ENCODE measurements around the gene RGL2. TPM values are rescaled to one million over a fixed set of nuclear protein-coding genes. Genes with fewer than 3 reads are reported as not detected.

Gene RGL2
- total and polyA plus RNA-seq, 7 donors, result 5.8 to 48.9 (median 33.2) TPM

DNA sequence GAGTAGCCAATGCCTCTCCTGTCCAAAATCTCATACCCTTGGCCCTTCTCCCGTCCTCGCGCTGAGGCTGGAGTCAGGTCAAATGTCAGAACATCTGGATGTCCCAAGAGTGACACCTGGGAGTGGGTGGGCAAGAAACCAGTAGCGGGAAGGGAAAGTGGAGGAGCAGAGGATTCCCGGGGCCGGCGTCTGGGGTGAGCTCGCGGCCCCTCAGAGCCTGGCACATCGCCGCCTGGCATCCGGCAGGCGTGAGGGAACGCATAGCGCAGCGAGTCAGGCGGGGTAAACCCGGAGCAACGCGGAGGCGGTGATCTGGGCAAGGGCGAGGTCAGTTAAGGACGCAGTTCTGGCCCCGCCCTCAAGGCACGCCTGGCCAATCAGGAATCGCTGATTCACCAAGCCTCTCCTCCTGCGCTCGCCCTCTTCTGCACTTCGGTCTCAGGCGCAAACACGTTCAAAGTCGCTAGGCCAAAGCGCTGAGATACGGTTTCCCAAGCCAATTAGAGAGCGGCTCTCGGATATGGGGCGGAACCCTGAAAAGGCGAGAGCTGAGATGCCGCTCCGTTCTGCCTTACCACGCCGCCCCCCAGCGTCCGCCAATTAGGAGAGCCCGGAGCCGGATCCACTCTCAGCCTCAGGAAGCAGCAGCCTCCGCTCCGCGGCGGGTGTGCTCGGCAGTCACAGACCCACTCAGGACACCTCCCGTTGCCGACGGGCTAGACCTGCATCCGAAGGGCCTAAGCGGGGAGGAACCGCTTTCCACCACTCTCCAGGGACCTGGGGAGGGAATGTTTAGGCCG is 49.6 kb downstream of the RGL2 start:
- TF ChIP-seq POLR2A (IDR thresholded peaks at IDR 0.05) (peak; percentile 88 to 95), POLR2AphosphoS5 (IDR thresholded peaks at IDR 0.05) (peak; percentile 81 to 97 (median 88)), EP300 (IDR thresholded peaks at IDR 0.05) (no peak)
- TF ChIP-seq, protein P1, sequence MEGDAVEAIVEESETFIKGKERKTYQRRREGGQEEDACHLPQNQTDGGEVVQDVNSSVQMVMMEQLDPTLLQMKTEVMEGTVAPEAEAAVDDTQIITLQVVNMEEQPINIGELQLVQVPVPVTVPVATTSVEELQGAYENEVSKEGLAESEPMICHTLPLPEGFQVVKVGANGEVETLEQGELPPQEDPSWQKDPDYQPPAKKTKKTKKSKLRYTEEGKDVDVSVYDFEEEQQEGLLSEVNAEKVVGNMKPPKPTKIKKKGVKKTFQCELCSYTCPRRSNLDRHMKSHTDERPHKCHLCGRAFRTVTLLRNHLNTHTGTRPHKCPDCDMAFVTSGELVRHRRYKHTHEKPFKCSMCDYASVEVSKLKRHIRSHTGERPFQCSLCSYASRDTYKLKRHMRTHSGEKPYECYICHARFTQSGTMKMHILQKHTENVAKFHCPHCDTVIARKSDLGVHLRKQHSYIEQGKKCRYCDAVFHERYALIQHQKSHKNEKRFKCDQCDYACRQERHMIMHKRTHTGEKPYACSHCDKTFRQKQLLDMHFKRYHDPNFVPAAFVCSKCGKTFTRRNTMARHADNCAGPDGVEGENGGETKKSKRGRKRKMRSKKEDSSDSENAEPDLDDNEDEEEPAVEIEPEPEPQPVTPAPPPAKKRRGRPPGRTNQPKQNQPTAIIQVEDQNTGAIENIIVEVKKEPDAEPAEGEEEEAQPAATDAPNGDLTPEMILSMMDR (IDR thresholded peaks at IDR 0.05), result no peak
- intact Hi-C loops (cut with DNase I), result loop anchor here (1.0 to 5.0 kb wide), 6 partner anchors 40 to 357 kb away; partner anchors contain the start of genes RING1, RXRB and SLC39A7
- Histone ChIP-seq H3K27me3 (no peaks in the 10 kb centered on the region), H3K4me1 (peaks cover 0 to 27% (median 24%) of the 10 kb centered on the region in 4 donors), H3K36me3 (peaks cover 0 to 20% (median 4%) of the 10 kb centered on the region in 4 donors), H3K4me3 (peak overlapping the region; percentile 37 to 64 (median 54)), H3K27ac (peak overlapping the region; percentile 89 to 94 (median 94)), H3K9me3 (no peaks in the 10 kb centered on the region)
- DNase-seq, result peak; percentile 99
- 0% methylated on average over 58 of the region's 58 CpGs for WGBS, 2 donors

DNA sequence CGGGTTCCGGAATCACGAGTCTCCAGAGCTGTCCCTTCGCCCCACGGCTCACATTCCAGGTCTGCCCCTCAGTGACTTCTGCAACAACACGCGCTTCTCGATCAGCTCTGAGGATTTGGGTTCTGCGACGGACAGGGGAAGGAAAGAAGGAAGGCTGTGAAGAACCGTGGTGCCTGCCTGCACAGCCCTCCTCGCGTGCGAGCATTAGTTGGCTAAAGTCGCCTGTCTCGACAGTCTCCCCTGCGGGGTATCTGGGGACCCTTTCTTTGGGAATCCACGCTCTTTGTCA is 50.2 kb downstream of the RGL2 start:
- TF ChIP-seq POLR2AphosphoS5 (IDR thresholded peaks at IDR 0.05), result no peak
- TF ChIP-seq, protein P1 (IDR thresholded peaks at IDR 0.05), result peak in 2 of 4 experiments; percentile 3 to 5
- no peak for TF ChIP-seq POLR2A (IDR thresholded peaks at IDR 0.05)
- intact Hi-C loops (cut with DNase I), result loop anchor here (1.0 to 5.0 kb wide), 6 partner anchors 40 to 356 kb away; partner anchors contain the start of genes RING1, RXRB and SLC39A7
- Histone ChIP-seq H3K27me3 (no peaks in the 10 kb centered on the region), H3K36me3 (peaks cover 0 to 20% (median 4%) of the 10 kb centered on the region in 4 donors), H3K9me3 (no peaks in the 10 kb centered on the region), H3K27ac (peak overlapping the region; percentile 89 to 94 (median 94)), H3K4me3 (peak overlapping the region; percentile 26 to 64 (median 54)), H3K4me1 (peaks cover 0 to 27% (median 24%) of the 10 kb centered on the region in 4 donors)
- no peak for DNase-seq
- 1% methylated on average over 18 of the region's 18 CpGs for WGBS, 2 donors

DNA sequence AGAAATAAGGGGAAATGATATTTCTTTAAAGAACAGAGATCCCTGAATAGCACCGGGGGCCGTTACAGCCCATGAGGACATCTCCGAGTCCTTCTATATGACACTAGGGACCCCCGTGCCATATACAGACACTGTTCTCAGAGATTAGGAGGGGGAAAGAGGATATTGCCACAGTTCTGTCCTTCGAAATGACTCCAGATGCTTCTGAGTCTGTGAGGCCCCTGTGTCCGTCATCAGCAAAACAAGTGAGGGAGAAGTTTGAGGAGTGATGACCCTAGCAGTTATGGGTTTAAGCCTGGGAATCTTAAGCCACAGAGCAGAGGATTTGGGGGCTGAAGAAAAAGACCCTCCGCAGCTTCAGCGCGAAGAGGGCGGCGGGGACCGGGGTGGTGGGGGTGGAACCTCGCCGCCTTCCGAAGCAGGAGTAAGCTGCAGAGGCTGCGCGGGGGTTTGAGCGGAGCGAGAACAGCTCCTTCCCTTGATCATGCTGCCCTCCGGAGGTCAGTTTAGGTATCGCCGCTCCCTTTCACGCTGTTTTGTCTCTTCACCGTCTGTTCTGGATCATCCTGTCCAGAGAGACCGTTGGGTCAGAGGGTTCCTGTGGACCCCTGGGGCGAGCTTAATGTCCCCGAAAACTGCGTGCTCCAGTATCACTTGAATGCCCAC is 50.6 kb downstream of the RGL2 start:
- Histone ChIP-seq H3K4me3 (peak overlapping the region; percentile 26 to 64 (median 54)), H3K27me3 (no peaks in the 10 kb centered on the region), H3K9me3 (no peaks in the 10 kb centered on the region), H3K36me3 (peaks cover 0 to 20% (median 4%) of the 10 kb centered on the region in 4 donors), H3K27ac (peak overlapping the region; percentile 89 to 94 (median 94)), H3K4me1 (peaks cover 0 to 27% (median 24%) of the 10 kb centered on the region in 4 donors)
- intact Hi-C loops (cut with DNase I), result loop anchor here (1.0 to 5.0 kb wide), 6 partner anchors 39 to 356 kb away; partner anchors contain the start of genes RING1, RXRB and SLC39A7
- DNase-seq, result peak; percentile 94
- WGBS, 2 donors, result 3 to 5% methylated on average over 28 of the region's 28 CpGs
- TF ChIP-seq, protein P1 (IDR thresholded peaks at IDR 0.05), result peak; percentile 95 to 99 (median 98)
- TF ChIP-seq POLR2A (IDR thresholded peaks at IDR 0.05) (no peak), POLR2AphosphoS5 (IDR thresholded peaks at IDR 0.05) (peak in 3 of 4 donors; percentile 26 to 43 (median 37)), EP300 (IDR thresholded peaks at IDR 0.05) (no peak)

DNA sequence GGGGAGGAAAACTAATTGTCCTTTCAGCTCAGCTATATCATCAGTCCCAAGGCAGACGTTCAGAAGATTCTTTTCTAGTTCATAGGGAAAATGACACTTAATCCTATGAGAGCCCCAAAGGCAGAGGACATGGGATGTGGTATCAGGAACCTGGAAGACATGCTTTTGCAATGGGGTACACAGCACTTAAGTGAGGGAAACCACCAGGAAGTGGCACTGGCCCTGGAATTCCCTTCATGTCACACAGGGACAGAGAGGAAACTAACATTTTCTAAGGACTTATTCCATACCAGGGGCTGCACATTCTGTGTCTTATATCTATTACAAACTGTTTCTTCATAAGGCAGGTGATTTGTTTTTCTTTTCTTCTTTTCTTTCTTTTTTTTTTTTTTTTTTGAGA is 55.3 kb downstream of the RGL2 start:
- WGBS, 2 donors, result 12 to 55% methylated on average over 1 of the region's 1 CpG
- no peak overlapping the region for H3K27ac ChIP-seq
- no peak for DNase-seq
- no peaks in the 10 kb centered on the region for H3K27me3 ChIP-seq
- H3K36me3 ChIP-seq, result no peaks in the 10 kb centered on the region
- TF ChIP-seq POLR2A (IDR thresholded peaks at IDR 0.05), result no peak
- TF ChIP-seq EP300 (IDR thresholded peaks at IDR 0.05), result no peak
- TF ChIP-seq POLR2AphosphoS5 (IDR thresholded peaks at IDR 0.05), result no peak
- TF ChIP-seq, protein P1 (IDR thresholded peaks at IDR 0.05), result no peak
- peaks cover 0 to 8% (median 7%) of the 10 kb centered on the region in 4 donors for H3K4me1 ChIP-seq
- intact Hi-C loops (cut with DNase I), result no loop called here
- H3K4me3 ChIP-seq, result no peak overlapping the region
- no peaks in the 10 kb centered on the region for H3K9me3 ChIP-seq
